Karpas-422 (cell line): ENCODE measurements around the gene TECTA. TPM values are rescaled to one million over a fixed set of nuclear protein-coding genes. Genes with fewer than 3 reads are reported as not detected.

ENCODE experiments used
- DNase-seq: peaks from one replicate; pipeline ENCODE4 v3.0.0-alpha.2; 2015
- H2AFZ ChIP-seq: fragments of 200-600 bp; sonication (generic); 2 replicates; pipeline ENCODE4 v1.6.1; 2014; ENCODE audit warnings: antibody characterized with exemption, low read length, mixed read lengths
- H3K27ac ChIP-seq: fragments of 200-600 bp; sonication (generic); 2 replicates; pipeline ENCODE4 v1.5.1; 2014; ENCODE audit warnings: mild to moderate bottlenecking, low read length, moderate library complexity
- H3K27me3 ChIP-seq: fragments of 200-600 bp; sonication (generic); 2 replicates; pipeline ENCODE4 v1.6.1; 2014; ENCODE audit warnings: low read length, mixed read lengths
- H3K36me3 ChIP-seq: fragments of 200-600 bp; sonication (generic); 2 replicates; pipeline ENCODE4 v1.6.1; 2014; ENCODE audit warnings: low read length, mixed read lengths; ENCODE audit not compliant: insufficient read depth
- H3K4me1 ChIP-seq: fragments of 200-600 bp; sonication (generic); 2 replicates; pipeline ENCODE4 v1.6.1; 2014; ENCODE audit warnings: mild to moderate bottlenecking, low read length, mixed read lengths
- H3K4me2 ChIP-seq: fragments of 200-600 bp; sonication (generic); 2 replicates; pipeline ENCODE4 v1.6.1; 2014; ENCODE audit warnings: low read length, low read depth, mild to moderate bottlenecking; ENCODE audit not compliant: poor library complexity, severe bottlenecking
- H3K4me3 ChIP-seq: fragments of 200-600 bp; sonication (generic); 2 replicates; pipeline ENCODE4 v1.5.1; 2014; ENCODE audit warnings: mild to moderate bottlenecking, antibody characterized with exemption, low read length, mixed read lengths
- H3K79me2 ChIP-seq: fragments of 200-600 bp; sonication (generic); 2 replicates; pipeline ENCODE4 v1.6.1; 2014; ENCODE audit warnings: mild to moderate bottlenecking, low read length, mixed read lengths
- H3K9ac ChIP-seq: fragments of 200-600 bp; sonication (generic); 2 replicates; pipeline ENCODE4 v1.6.0; 2014; ENCODE audit warnings: low read length
- H3K9me2 ChIP-seq: fragments of 200-600 bp; sonication (generic), shearing (Covaris generic); replicated peaks from 2 replicates; pipeline ENCODE4 v1.6.0; 2014; ENCODE audit warnings: mild to moderate bottlenecking, low read length, moderate library complexity; ENCODE audit not compliant: insufficient read depth
- H3K9me3 ChIP-seq: fragments of 300-700, 200-600 bp; sonication (generic); 2 replicates; pipeline ENCODE4 v1.6.1; 2014; ENCODE audit warnings: low read length, mixed read lengths
- H4K20me1 ChIP-seq: fragments of 200-600 bp; sonication (generic); 2 replicates; pipeline ENCODE4 v1.6.1; 2014; ENCODE audit warnings: mild to moderate bottlenecking, antibody characterized with exemption, low read length, low read depth; ENCODE audit not compliant: insufficient read depth
- total RNA-seq: library from RNA; depleted of rRNA; stranded (reverse); fragments of >200 nt; shearing (Covaris generic); gene quantifications from 2 replicates; pipeline ENCODE4 v1.2.3, GENCODE V29; 2014; ENCODE audit warnings: low replicate concordance

TECTA gene
- total RNA-seq, 1 experiment from 2014 or later = not detected

DNA sequence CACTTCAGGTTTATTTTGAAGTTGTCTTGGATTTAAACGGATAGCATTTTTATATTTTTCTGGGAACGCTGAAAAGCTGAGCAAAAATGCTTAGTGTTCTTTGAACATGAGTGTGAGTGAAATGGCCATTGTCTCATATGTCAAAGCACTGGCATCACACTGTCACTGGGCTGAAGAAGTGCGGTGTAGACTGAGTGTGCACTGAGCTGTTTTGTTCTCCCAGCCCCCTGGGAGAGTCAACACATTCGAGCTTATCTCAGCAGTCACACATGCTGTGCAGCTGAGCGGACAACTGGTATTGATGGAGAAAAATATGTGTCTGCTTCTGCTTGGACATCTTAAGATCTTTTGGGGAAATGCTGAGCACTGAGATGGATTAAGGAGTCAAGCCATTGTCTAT lies 90.8 kb downstream of the TECTA start:
- H3K9me3 ChIP-seq = no peaks in the 10 kb centered on the region
- DNase-seq = no peak

GRCh38 chr11:121194731-121195596 lies 93.9 kb downstream of the TECTA start:
- H2AFZ ChIP-seq = no peak overlapping the region

More for the DNA sequence above, 90.8 kb downstream of the TECTA start:
- Histone ChIP-seq H2AFZ (no peak overlapping the region), H3K4me1 (peaks cover 5% of the 10 kb centered on the region), H3K27ac (no peak overlapping the region), H3K9me2 (no peaks in the 10 kb centered on the region), H3K4me3 (no peak overlapping the region), H4K20me1 (no peaks in the 10 kb centered on the region), H3K27me3 (no peaks in the 10 kb centered on the region), H3K79me2 (no peaks in the 10 kb centered on the region), H3K36me3 (no peaks in the 10 kb centered on the region), H3K9ac (no peak overlapping the region), H3K4me2 (no peak overlapping the region)

GRCh38 chr11:121198491-121198890 lies 97.4 kb downstream of the TECTA start:
- Histone ChIP-seq H3K4me2 (no peak overlapping the region), H3K4me3 (no peak overlapping the region), H3K9ac (no peak overlapping the region)

More at GRCh38 chr11:121194731-121195596, 93.9 kb downstream of the TECTA start:
- no peaks in the 10 kb centered on the region for H3K9me2 ChIP-seq
- no peak overlapping the region for H3K4me3 ChIP-seq
- no peaks in the 10 kb centered on the region for H3K79me2 ChIP-seq
- H3K36me3 ChIP-seq = no peaks in the 10 kb centered on the region
- no peak overlapping the region for H3K9ac ChIP-seq
- no peaks in the 10 kb centered on the region for H3K9me3 ChIP-seq
- H3K4me1 ChIP-seq = peaks cover 5% of the 10 kb centered on the region
- H4K20me1 ChIP-seq = no peaks in the 10 kb centered on the region
- H3K4me2 ChIP-seq = peak overlapping the region; percentile 29
- H3K27ac ChIP-seq = no peak overlapping the region
- DNase-seq = peak; percentile 80
- no peaks in the 10 kb centered on the region for H3K27me3 ChIP-seq

GRCh38 chr11:121199516-121199915 lies 98.5 kb downstream of the TECTA start:
- Histone ChIP-seq H3K9ac (no peak overlapping the region), H3K4me3 (no peak overlapping the region), H3K27me3 (no peaks in the 10 kb centered on the region), H2AFZ (no peak overlapping the region), H3K4me2 (no peak overlapping the region), H3K9me3 (no peaks in the 10 kb centered on the region), H4K20me1 (no peaks in the 10 kb centered on the region), H3K36me3 (no peaks in the 10 kb centered on the region), H3K4me1 (peaks cover 5% of the 10 kb centered on the region), H3K79me2 (no peaks in the 10 kb centered on the region), H3K9me2 (no peaks in the 10 kb centered on the region), H3K27ac (no peak overlapping the region)
- DNase-seq = no peak

More at GRCh38 chr11:121198491-121198890, 97.4 kb downstream of the TECTA start:
- no peaks in the 10 kb centered on the region for H3K79me2 ChIP-seq
- peaks cover 5% of the 10 kb centered on the region for H3K4me1 ChIP-seq
- no peaks in the 10 kb centered on the region for H3K9me3 ChIP-seq
- H3K27me3 ChIP-seq = no peaks in the 10 kb centered on the region
- no peak for DNase-seq
- no peak overlapping the region for H3K27ac ChIP-seq
- no peaks in the 10 kb centered on the region for H4K20me1 ChIP-seq
- H2AFZ ChIP-seq = no peak overlapping the region
- no peaks in the 10 kb centered on the region for H3K36me3 ChIP-seq
- H3K9me2 ChIP-seq = no peaks in the 10 kb centered on the region

DNA sequence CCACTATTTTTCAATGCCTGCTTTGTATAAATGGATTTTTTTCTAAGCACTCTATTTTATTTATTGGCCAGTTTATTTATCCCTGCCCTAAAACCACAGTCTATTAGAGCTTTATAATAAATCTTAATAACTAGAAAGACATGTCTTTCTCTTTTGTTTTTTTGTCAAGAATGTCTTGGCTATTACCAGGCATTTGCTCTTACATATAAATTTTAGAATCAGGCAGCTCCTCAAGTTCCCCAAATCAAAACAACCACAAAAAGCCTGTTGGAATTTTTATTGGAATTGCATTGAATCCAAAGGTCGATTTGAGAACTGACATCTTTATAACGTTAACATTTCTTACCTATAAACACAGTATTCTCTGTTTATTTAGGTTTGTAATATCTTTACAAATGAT lies 105.8 kb downstream of the TECTA start:
- H3K79me2 ChIP-seq = no peaks in the 10 kb centered on the region
- no peak overlapping the region for H3K4me2 ChIP-seq
- no peaks in the 10 kb centered on the region for H3K9me3 ChIP-seq
- H3K9me2 ChIP-seq = no peaks in the 10 kb centered on the region
- no peaks in the 10 kb centered on the region for H3K27me3 ChIP-seq
- H3K4me1 ChIP-seq = no peaks in the 10 kb centered on the region
- no peak overlapping the region for H2AFZ ChIP-seq
- no peaks in the 10 kb centered on the region for H4K20me1 ChIP-seq
- no peaks in the 10 kb centered on the region for H3K36me3 ChIP-seq
- DNase-seq = no peak
- H3K9ac ChIP-seq = no peak overlapping the region
- H3K27ac ChIP-seq = no peak overlapping the region
- H3K4me3 ChIP-seq = no peak overlapping the region

GRCh38 chr11:121207485-121208115 lies 106.6 kb downstream of the TECTA start:
- Histone ChIP-seq H3K27ac (no peak overlapping the region), H4K20me1 (no peaks in the 10 kb centered on the region), H3K36me3 (no peaks in the 10 kb centered on the region), H3K9ac (no peak overlapping the region), H2AFZ (no peak overlapping the region), H3K9me3 (no peaks in the 10 kb centered on the region), H3K27me3 (no peaks in the 10 kb centered on the region), H3K4me2 (no peak overlapping the region), H3K4me3 (no peak overlapping the region), H3K9me2 (no peaks in the 10 kb centered on the region), H3K79me2 (no peaks in the 10 kb centered on the region), H3K4me1 (no peaks in the 10 kb centered on the region)
- DNase-seq = no peak

DNA sequence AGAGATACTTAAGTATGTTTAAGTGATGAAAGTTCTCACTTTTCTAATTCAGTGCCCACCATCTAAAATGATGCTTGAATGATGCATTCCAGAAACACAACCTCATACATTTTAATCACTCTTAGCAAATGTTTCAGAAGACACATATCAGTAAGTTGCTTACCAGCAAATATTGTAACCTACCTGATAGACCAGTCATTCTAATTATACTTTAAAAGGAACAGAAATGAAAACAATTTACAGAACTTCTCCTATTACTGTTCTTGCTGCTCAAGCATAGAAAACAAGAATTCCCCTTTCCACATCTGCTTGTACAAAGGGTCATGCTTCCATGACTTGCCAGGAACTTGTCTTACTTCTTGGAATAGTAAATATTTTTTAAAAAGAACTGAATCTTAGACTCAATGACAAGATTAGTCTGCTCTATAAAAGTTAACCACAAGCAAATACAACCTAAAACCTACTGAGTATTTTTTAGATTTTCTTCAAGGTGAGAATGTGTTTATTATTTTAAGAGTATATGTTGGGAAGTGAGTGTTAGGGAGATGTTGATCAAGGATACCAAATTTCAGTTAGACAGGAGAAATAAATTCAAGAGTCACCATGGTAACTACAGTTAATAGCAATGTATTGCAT lies 109.5 kb downstream of the TECTA start:
- Histone ChIP-seq H3K36me3 (no peaks in the 10 kb centered on the region), H3K4me2 (no peak overlapping the region), H3K9me3 (no peaks in the 10 kb centered on the region), H3K9ac (no peak overlapping the region), H3K27ac (no peak overlapping the region), H3K79me2 (no peaks in the 10 kb centered on the region), H2AFZ (no peak overlapping the region), H3K27me3 (no peaks in the 10 kb centered on the region), H3K9me2 (no peaks in the 10 kb centered on the region), H4K20me1 (no peaks in the 10 kb centered on the region), H3K4me1 (no peaks in the 10 kb centered on the region), H3K4me3 (no peak overlapping the region)
- DNase-seq = no peak

- no peaks in the 10 kb centered on the region for H3K9me2 ChIP-seq
- no peaks in the 10 kb centered on the region for H3K27me3 ChIP-seq
- H3K4me2 ChIP-seq = no peak overlapping the region
- H3K4me3 ChIP-seq = no peak overlapping the region
- H3K4me1 ChIP-seq = no peaks in the 10 kb centered on the region
- no peaks in the 10 kb centered on the region for H3K9me3 ChIP-seq
- H4K20me1 ChIP-seq = no peaks in the 10 kb centered on the region
- H3K79me2 ChIP-seq = no peaks in the 10 kb centered on the region
- H2AFZ ChIP-seq = no peak overlapping the region
- H3K9ac ChIP-seq = no peak overlapping the region
- H3K36me3 ChIP-seq = no peaks in the 10 kb centered on the region
- no peak overlapping the region for H3K27ac ChIP-seq
- DNase-seq = no peak
These were observed 110.6 kb downstream of the TECTA start for GRCh38 chr11:121211626-121212025.
